PFSK-1 (cell line): ENCODE data around the gene DPP6.

ENCODE experiments used
- FOXP2 ChIP-seq: optimal IDR thresholded peaks from 2 replicates; pipeline ENCODE3; 2011; ENCODE audit warnings: borderline replicate concordance, control low read depth, inconsistent platforms; ENCODE audit not compliant: insufficient read depth; ENCODE audit errors: extremely low read length, extremely low read depth
- POLR2AphosphoS5 ChIP-seq: IDR thresholded peaks from 2 replicates; pipeline ENCODE4 v1.6.1; 2012; ENCODE audit warnings: low read depth, mild to moderate bottlenecking, control low read depth, low read length, moderate library complexity
- SIN3A ChIP-seq: IDR thresholded peaks from 2 replicates; pipeline ENCODE4 v1.6.1; 2012; ENCODE audit warnings: mild to moderate bottlenecking, low read length, moderate library complexity, borderline replicate concordance; ENCODE audit not compliant: insufficient read depth
- TAF1 ChIP-seq: IDR thresholded peaks from 2 replicates; pipeline ENCODE4 v1.6.1; 2012; ENCODE audit warnings: low read length, control low read depth, borderline replicate concordance; ENCODE audit not compliant: insufficient read depth
- TF ChIP-seq, protein P1 (sequence below), 2 experiments: IDR thresholded peaks; 2 replicates each; pipeline versions ENCODE4 v1.6.1 to v1.8.0; 2011 to 2012; ENCODE audit warnings: low read depth in 2 of 2, low read length in 2 of 2, control low read depth in 1 of 2, inconsistent platforms in 1 of 2, mild to moderate bottlenecking in 1 of 2, moderate library complexity in 1 of 2; ENCODE audit not compliant: insufficient read depth in 1 of 2

Gene DPP6

DNA sequence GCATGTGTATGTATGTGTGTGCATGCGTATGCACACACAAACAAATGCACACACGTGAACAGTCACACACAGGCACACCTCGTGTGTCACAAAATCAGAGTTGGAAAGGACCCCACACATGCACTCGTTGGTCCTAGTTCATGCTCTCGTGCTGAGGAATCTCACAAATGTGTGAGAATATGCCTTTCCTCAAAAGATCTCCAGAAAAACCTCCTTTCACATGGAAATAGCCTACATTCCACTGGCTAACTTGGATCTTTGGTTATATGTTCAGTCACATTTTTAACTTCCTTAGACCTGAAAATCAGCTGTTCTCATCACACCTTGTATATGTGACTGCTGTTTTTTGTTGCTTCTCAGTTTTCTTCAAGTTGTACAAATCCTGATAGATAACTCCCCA, 256.7 kb downstream of the DPP6 start:
- TF ChIP-seq TAF1: no peak
- TF ChIP-seq FOXP2: no peak
- TF ChIP-seq, protein P1, sequence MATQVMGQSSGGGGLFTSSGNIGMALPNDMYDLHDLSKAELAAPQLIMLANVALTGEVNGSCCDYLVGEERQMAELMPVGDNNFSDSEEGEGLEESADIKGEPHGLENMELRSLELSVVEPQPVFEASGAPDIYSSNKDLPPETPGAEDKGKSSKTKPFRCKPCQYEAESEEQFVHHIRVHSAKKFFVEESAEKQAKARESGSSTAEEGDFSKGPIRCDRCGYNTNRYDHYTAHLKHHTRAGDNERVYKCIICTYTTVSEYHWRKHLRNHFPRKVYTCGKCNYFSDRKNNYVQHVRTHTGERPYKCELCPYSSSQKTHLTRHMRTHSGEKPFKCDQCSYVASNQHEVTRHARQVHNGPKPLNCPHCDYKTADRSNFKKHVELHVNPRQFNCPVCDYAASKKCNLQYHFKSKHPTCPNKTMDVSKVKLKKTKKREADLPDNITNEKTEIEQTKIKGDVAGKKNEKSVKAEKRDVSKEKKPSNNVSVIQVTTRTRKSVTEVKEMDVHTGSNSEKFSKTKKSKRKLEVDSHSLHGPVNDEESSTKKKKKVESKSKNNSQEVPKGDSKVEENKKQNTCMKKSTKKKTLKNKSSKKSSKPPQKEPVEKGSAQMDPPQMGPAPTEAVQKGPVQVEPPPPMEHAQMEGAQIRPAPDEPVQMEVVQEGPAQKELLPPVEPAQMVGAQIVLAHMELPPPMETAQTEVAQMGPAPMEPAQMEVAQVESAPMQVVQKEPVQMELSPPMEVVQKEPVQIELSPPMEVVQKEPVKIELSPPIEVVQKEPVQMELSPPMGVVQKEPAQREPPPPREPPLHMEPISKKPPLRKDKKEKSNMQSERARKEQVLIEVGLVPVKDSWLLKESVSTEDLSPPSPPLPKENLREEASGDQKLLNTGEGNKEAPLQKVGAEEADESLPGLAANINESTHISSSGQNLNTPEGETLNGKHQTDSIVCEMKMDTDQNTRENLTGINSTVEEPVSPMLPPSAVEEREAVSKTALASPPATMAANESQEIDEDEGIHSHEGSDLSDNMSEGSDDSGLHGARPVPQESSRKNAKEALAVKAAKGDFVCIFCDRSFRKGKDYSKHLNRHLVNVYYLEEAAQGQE (IDR thresholded peaks at IDR 0.05; ENCODE audit: insufficient read depth in 1 of 2, low read depth in 2 of 2, low read length in 2 of 2): no peak
- no peak for TF ChIP-seq SIN3A
- no peak for TF ChIP-seq POLR2AphosphoS5

DNA sequence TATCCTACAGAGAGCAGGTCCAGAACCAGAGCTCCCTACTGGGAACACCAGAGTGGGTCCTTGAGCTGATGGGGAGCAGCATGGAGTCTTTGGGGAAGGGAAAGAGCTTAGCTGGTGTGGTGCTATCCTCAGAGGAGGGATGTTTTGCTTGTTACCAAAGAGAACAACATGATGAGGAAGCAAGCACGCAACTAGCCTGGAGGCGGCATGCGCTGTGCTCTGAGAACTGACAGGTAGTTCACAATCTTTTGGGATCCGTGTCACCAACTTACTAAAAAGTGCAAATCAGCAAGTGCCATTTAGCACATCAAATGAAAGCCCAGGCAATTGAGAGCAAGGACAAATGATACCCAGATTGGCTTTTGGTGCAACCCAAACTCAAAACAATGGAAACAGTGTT, 257.9 kb downstream of the DPP6 start:
- TF ChIP-seq POLR2AphosphoS5: no peak
- no peak for TF ChIP-seq SIN3A
- no peak for TF ChIP-seq TAF1
- TF ChIP-seq FOXP2: no peak
- TF ChIP-seq, protein P1 (IDR thresholded peaks at IDR 0.05; ENCODE audit: insufficient read depth in 1 of 2, low read depth in 2 of 2, low read length in 2 of 2): no peak

DNA sequence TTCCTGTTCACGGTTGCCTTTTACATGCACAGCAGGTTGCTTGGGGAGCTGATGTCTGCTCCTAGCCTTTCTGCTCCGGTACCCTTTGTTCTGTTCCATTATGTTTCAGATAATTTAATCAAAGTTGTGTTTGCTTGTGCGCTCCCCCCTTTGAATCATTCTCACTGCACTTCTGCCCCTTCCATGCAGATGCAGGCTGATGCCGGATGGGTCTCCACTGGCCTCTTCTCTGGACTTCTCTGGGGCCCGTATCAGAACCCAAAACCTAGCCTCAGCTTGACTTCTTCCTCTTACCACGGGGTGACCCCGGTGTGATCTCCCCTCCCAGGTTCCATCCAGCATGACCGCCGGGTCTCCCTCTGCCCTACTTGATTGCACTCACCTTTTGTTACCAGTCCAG, 272.0 kb downstream of the DPP6 start:
- TF ChIP-seq FOXP2 (no peak), POLR2AphosphoS5 (no peak), SIN3A (no peak), TAF1 (no peak)
- TF ChIP-seq, protein P1 (IDR thresholded peaks at IDR 0.05; ENCODE audit: insufficient read depth in 1 of 2, low read depth in 2 of 2, low read length in 2 of 2): no peak

- TF ChIP-seq, protein P1 (IDR thresholded peaks at IDR 0.05; ENCODE audit: insufficient read depth in 1 of 2, low read depth in 2 of 2, low read length in 2 of 2): no peak
- TF ChIP-seq TAF1: no peak
- TF ChIP-seq POLR2AphosphoS5: no peak
- no peak for TF ChIP-seq FOXP2
- no peak for TF ChIP-seq SIN3A
Observed at GRCh38 chr7:154326421-154326820, 274.2 kb downstream of the DPP6 start.

GRCh38 chr7:154330318-154330717, 278.1 kb downstream of the DPP6 start:
- TF ChIP-seq TAF1 (no peak), FOXP2 (no peak), POLR2AphosphoS5 (no peak), SIN3A (no peak)
- TF ChIP-seq, protein P1 (IDR thresholded peaks at IDR 0.05; ENCODE audit: insufficient read depth in 1 of 2, low read depth in 2 of 2, low read length in 2 of 2): no peak
